Fibroblast of lung (primary cell): ENCODE measurements around the gene FGF16. TPM values are rescaled to one million over a fixed set of nuclear protein-coding genes. Genes with fewer than 3 reads are reported as not detected.
"Not testable (repeated sequence)": the region's sequence is repeated elsewhere in the genome, so short reads cannot be mapped to it uniquely, and the experiment has no call there.

Experiments used
- DNase-seq, 2 donors: peaks; one replicate each; pipeline versions ENCODE4 v3.0.0 to v3.0.0-alpha.2; 2010; ENCODE audit warnings: low read depth in 2 of 2
- H2AFZ ChIP-seq: 2 replicates; pipeline ENCODE4 v1.5.1; 2012; ENCODE audit warnings: low read length, control low read depth, inconsistent platforms
- H3K27ac ChIP-seq: 2 replicates; pipeline ENCODE4 v1.5.1; 2011; ENCODE audit warnings: low read length, control low read depth; ENCODE audit not compliant: insufficient read depth
- H3K27me3 ChIP-seq: 2 replicates; pipeline ENCODE4 v1.5.1; 2011; ENCODE audit warnings: mild to moderate bottlenecking, low read length; ENCODE audit not compliant: control insufficient read depth, insufficient read depth
- H3K36me3 ChIP-seq: 2 replicates; pipeline ENCODE4 v1.5.1; 2011; ENCODE audit warnings: low read length; ENCODE audit not compliant: control insufficient read depth, insufficient read depth
- H3K4me1 ChIP-seq: 2 replicates; pipeline ENCODE4 v1.5.1; 2011; ENCODE audit warnings: low read length; ENCODE audit not compliant: control insufficient read depth, insufficient read depth; ENCODE audit errors: extremely low read depth
- H3K4me2 ChIP-seq: 2 replicates; pipeline ENCODE4 v1.5.1; 2011; ENCODE audit warnings: low read length, control low read depth; ENCODE audit not compliant: insufficient read depth; ENCODE audit errors: extremely low read depth
- H3K4me3 ChIP-seq, 4 experiments: fragments of 200-600 bp in 1 of 4; sonication (generic) in 1 of 4; replicated peaks in 1 of 4; 2 replicates each; pipeline ENCODE4 v1.5.1; 2011 to 2016; ENCODE audit warnings: low read length in 4 of 4, low read depth in 3 of 4, mild to moderate bottlenecking in 3 of 4, control low read depth in 2 of 4, inconsistent platforms in 1 of 4, mixed read lengths in 1 of 4; ENCODE audit not compliant: insufficient read depth in 1 of 4; ENCODE audit errors: control extremely low read depth in 1 of 4
- H3K79me2 ChIP-seq: 2 replicates; pipeline ENCODE4 v1.5.1; 2012; ENCODE audit warnings: mild to moderate bottlenecking, low read length, inconsistent platforms; ENCODE audit not compliant: control insufficient read depth, insufficient read depth
- H3K9ac ChIP-seq: 2 replicates; pipeline ENCODE4 v1.5.1; 2011; ENCODE audit warnings: mild to moderate bottlenecking, low read length, control low read depth; ENCODE audit not compliant: insufficient read depth
- H3K9me3 ChIP-seq: 2 replicates; pipeline ENCODE4 v1.5.1; 2012; ENCODE audit warnings: low read depth, low read length; ENCODE audit not compliant: control insufficient read depth, insufficient read depth
- H4K20me1 ChIP-seq: 2 replicates; pipeline ENCODE4 v1.5.1; 2011; ENCODE audit warnings: low read length; ENCODE audit not compliant: control insufficient read depth, insufficient read depth; ENCODE audit errors: extremely low read depth
- EZH2 ChIP-seq: IDR thresholded peaks from 2 replicates; pipeline ENCODE4 v1.5.1; 2012; ENCODE audit warnings: low read length, control low read depth, mild to moderate bottlenecking; ENCODE audit errors: missing control alignments
- polyA minus RNA-seq: library from RNA; depleted of rRNA, polyadenylated mRNA; stranded (reverse); fragments of >200 nt; gene quantifications from 2 replicates; pipeline ENCODE4 v1.2.3, GENCODE V29; 2011; ENCODE audit warnings: low replicate concordance
- polyA plus RNA-seq, 2 donors: library from polyadenylated mRNA; depleted of rRNA in 1 of 2; stranded (reverse) in 1 of 2; unstranded in 1 of 2; fragments of >200 nt; gene quantifications; 2 replicates each; pipeline ENCODE4 v1.2.1, GENCODE V29; 2011 to 2012; ENCODE audit warnings: missing spikeins in 1 of 2
- total RNA-seq: library from RNA; depleted of rRNA; stranded (reverse); fragments of >200 nt; gene quantifications from 2 replicates; pipeline ENCODE4 v1.2.1, GENCODE V29; 2014
- TF ChIP-seq, protein P1 (sequence below), 2 donors: IDR thresholded peaks in 1 of 2; conservative IDR thresholded peaks in 1 of 2; 1 replicate in 1 of 2; 2 replicates in 1 of 2; pipeline ENCODE4 v1.5.1; 2011 to 2012; ENCODE audit warnings: low read length in 2 of 2, control low read depth in 1 of 2, inconsistent platforms in 1 of 2, low read depth in 1 of 2, mild to moderate bottlenecking in 1 of 2

FGF16 gene
- total RNA-seq (not detected in 2 replicates), polyA plus RNA-seq (not detected in 2 replicates), polyA minus RNA-seq (not detected in 2 replicates)
- 0.10 TPM in 1 of 2 replicates, not detected in the other for polyA plus RNA-seq (2012)

GRCh38 chrX:77446908-77447652 lies at the start of gene FGF16:
Gene FGF16 (plus strand): TSS chrX:77447389. CDS start chrX:77447675, 286 bp downstream.
- Histone ChIP-seq H3K4me3 (peak within 1 kb of the TSS; percentile 12 to 48 (median 22)), H3K9me3 (no peaks in the 10 kb centered on the region), H3K4me1 (no peaks in the 10 kb centered on the region), H3K9ac (no peak within 1 kb of the TSS), H3K79me2 (no peaks in the 10 kb centered on the region), H3K4me2 (peak within 1 kb of the TSS; percentile 69), H2AFZ (peak within 1 kb of the TSS; percentile 62), H3K27ac (no peak within 1 kb of the TSS), H3K36me3 (no peaks in the 10 kb centered on the region), H3K27me3 (no peaks in the 10 kb centered on the region), H4K20me1 (no peaks in the 10 kb centered on the region)
- TF ChIP-seq EZH2, result no peak
- TF ChIP-seq, protein P1, sequence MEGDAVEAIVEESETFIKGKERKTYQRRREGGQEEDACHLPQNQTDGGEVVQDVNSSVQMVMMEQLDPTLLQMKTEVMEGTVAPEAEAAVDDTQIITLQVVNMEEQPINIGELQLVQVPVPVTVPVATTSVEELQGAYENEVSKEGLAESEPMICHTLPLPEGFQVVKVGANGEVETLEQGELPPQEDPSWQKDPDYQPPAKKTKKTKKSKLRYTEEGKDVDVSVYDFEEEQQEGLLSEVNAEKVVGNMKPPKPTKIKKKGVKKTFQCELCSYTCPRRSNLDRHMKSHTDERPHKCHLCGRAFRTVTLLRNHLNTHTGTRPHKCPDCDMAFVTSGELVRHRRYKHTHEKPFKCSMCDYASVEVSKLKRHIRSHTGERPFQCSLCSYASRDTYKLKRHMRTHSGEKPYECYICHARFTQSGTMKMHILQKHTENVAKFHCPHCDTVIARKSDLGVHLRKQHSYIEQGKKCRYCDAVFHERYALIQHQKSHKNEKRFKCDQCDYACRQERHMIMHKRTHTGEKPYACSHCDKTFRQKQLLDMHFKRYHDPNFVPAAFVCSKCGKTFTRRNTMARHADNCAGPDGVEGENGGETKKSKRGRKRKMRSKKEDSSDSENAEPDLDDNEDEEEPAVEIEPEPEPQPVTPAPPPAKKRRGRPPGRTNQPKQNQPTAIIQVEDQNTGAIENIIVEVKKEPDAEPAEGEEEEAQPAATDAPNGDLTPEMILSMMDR (conservative IDR thresholded peaks at IDR 0.05 in 1 of 2, IDR thresholded peaks at IDR 0.05 in 1 of 2; ENCODE audit: low read depth in 1 of 2, low read length in 2 of 2), result no peak
- DNase-seq, result peak in 1 of 2 donors; percentile 31

DNA sequence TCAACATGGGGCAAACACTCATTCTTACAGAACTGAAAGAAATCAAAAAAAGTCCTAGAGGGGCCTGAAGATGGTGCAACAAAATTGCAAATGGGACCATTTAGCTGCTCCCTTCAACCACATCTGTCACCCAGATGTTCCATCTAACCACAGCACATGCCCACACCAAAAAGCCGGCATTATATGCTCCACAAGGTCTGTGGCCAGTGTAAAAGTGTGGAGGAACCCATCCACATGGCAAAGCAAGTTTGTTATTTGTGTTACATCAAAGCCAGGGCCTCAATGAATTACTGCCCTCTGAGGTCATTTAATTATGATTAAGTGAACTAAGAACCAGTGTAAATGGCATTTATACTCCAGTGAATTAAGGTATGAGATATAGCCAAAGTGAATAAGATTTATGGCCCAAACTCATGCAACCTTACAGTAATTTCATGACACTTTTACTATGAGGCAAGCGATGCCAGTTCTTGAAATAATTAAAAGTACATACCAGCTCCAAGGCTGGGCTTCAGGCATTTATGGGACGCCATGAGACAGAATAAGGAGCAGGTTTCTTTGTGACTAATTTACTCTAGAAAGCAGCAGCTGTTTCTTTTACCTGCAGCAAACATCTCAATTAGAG lies 48.7 kb upstream of the FGF16 start:
- DNase-seq, result peak in 1 of 2 donors; percentile 0
- H3K4me2 ChIP-seq, result no peak overlapping the region
- no peaks in the 10 kb centered on the region for H3K79me2 ChIP-seq
- no peaks in the 10 kb centered on the region for H3K27me3 ChIP-seq
- H3K4me1 ChIP-seq, result no peaks in the 10 kb centered on the region
- TF ChIP-seq, protein P1 (conservative IDR thresholded peaks at IDR 0.05 in 1 of 2, IDR thresholded peaks at IDR 0.05 in 1 of 2; ENCODE audit: low read depth in 1 of 2, low read length in 2 of 2), result no peak
- TF ChIP-seq EZH2, result no peak
- no peak overlapping the region for H3K27ac ChIP-seq
- no peak overlapping the region for H2AFZ ChIP-seq
- no peaks in the 10 kb centered on the region for H3K9me3 ChIP-seq
- no peaks in the 10 kb centered on the region for H3K36me3 ChIP-seq
- no peaks in the 10 kb centered on the region for H4K20me1 ChIP-seq
- no peak overlapping the region for H3K4me3 ChIP-seq
- no peak overlapping the region for H3K9ac ChIP-seq

GRCh38 chrX:77404419-77404818 lies 42.8 kb upstream of the FGF16 start:
- Histone ChIP-seq H3K27ac (no peak overlapping the region), H3K36me3 (no peaks in the 10 kb centered on the region), H4K20me1 (no peaks in the 10 kb centered on the region), H3K4me2 (no peak overlapping the region), H2AFZ (no peak overlapping the region), H3K79me2 (no peaks in the 10 kb centered on the region), H3K9me3 (no peaks in the 10 kb centered on the region), H3K4me3 (no peak overlapping the region), H3K27me3 (no peaks in the 10 kb centered on the region), H3K4me1 (no peaks in the 10 kb centered on the region), H3K9ac (no peak overlapping the region)
- TF ChIP-seq, protein P1 (conservative IDR thresholded peaks at IDR 0.05 in 1 of 2, IDR thresholded peaks at IDR 0.05 in 1 of 2; ENCODE audit: low read depth in 1 of 2, low read length in 2 of 2), result no peak
- no peak for TF ChIP-seq EZH2
- DNase-seq, result no peak

DNA sequence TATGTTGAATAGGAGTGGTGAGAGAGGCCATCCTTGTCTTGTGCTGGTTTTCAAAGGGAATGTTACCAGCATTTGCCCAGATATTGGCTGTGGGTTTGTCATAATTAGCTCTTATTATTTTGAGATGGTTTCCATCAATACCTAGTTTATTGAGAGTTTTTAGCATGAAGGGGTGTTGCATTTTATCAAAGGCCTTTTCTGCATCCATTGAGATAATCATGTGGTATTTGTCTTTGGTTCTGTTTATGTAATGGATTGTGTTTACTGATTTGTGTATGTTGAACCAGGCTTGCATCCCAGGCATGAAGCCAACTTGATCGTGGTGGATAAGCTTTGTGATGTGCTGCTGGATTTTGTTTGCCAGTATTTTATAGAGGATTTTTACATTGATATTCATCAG lies 39.4 kb upstream of the FGF16 start:
- H2AFZ ChIP-seq, H3K4me3 ChIP-seq, H3K36me3 ChIP-seq, H3K9me3 ChIP-seq, H3K4me2 ChIP-seq, DNase-seq, H3K79me2 ChIP-seq, H3K27me3 ChIP-seq, H3K9ac ChIP-seq, H4K20me1 ChIP-seq, H3K27ac ChIP-seq, H3K4me1 ChIP-seq: not testable (repeated sequence)
